A549 treated with ZK216348 at 1 μM for 4 hours (cell line): Measurements from ENCODE around the gene BCL2. TPM values are rescaled to one million over a fixed set of nuclear protein-coding genes. Genes with fewer than 3 reads are reported as not detected.

Experiments used
- total RNA-seq: library from RNA; stranded (reverse); fragments of 200-300 nt; extraction: Qiagen RNA extraction; gene quantifications from 5 replicates; pipeline ENCODE4 v1.2.3, GENCODE V29; 2022; ENCODE audit warnings: low read depth

Gene BCL2
- 0.29 to 0.56 TPM (median 0.54 TPM) in 5 replicates for total RNA-seq

DNA sequence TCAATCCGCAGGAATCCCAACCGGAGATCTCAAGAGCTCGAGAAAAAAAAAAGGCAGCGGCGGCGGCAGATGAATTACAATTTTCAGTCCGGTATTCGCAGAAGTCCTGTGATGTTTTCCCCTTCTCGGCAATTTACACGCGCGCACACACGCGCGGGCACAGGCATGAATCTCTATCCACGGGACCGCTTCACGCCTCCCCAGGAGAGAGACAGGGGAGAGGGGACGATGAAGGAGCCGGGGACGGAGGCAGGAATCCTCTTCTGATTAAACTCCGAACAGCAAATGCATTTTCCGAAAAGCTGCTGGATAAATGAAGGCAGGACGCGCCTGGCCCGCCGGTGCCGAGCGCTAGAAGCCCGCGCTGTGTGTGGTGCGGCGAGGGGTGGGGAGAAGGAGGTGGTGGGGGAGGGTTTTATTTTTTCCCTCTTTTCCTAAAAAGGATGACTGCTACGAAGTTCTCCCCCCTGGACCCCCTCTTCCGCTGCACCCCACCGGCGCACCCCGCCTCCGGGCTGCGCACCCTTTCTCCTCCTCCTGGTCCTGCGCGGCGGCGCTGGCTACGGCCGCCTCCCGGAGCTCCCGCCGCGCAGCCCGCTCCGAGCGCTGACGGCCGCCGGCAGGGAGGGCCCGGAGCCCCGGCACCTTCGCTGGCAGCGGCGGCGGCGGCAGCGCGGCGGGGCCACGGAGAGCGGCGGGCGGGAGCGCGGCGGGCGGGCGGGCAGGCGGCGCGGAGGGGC lies at the start of gene BCL2:
BCL2 (minus strand) TSS at position 387 of the 740 bp plus-strand sequence.

GRCh38 chr18:63367053-63367953 lies 47.7 kb upstream of the BCL2 start, which contains the start of gene KDSR:
KDSR (minus strand) TSS chr18:63367206; CDS start chr18:63367118, 88 bp downstream.

Other genes with a start within 250 kb of the BCL2 start
- 28.9 to 43.9 TPM (median 38.3 TPM) in 5 replicates for gene KDSR, start 47.4 kb upstream of the BCL2 start, total RNA-seq
- gene VPS4B, start 102.7 kb upstream of the BCL2 start, total RNA-seq = 17.2 to 24.4 TPM (median 23.6 TPM) in 5 replicates
- 0.06 to 0.11 TPM in 2 of 5 replicates, not detected in the others for gene SERPINB5, start 157.2 kb upstream of the BCL2 start, total RNA-seq
- gene SERPINB12, start 222.6 kb upstream of the BCL2 start, total RNA-seq = not detected in 5 replicates